CD4-positive, alpha-beta T cell (primary cell): ENCODE data around the gene PRKCH. TPM values are rescaled to one million over a fixed set of nuclear protein-coding genes. Genes with fewer than 3 reads are reported as not detected.

Experiments
- ATAC-seq: fragments of 200-7000 bp; cut with Tn5 transposase; one replicate; pipeline ENCODE4 v1.10.0; 2022; ENCODE audit warnings: mild to moderate bottlenecking; ENCODE audit not compliant: poor library complexity
- CTCF ChIA-PET: fragments of 350-600 bp; sonication (Branson Sonifier 250); formaldehyde crosslinking; loops from one replicate; lab custom pipeline; 2021; ENCODE audit warnings: antibody characterized with exemption, inconsistent platforms; lab: Charles Lee
- POLR2A ChIA-PET: fragments of 350-600 bp; sonication (Branson Sonifier 250); formaldehyde crosslinking; loops from one replicate; lab custom pipeline; 2021; ENCODE audit warnings: antibody characterized with exemption, inconsistent platforms; lab: Charles Lee
- DNase-seq, 14 experiments: peaks; one replicate each; pipeline ENCODE4 v3.0.0-alpha.2; 2013 to 2020; ENCODE audit warnings: mixed read lengths in 2 of 14
- H3K27ac ChIP-seq, 2 donors: one replicate each; pipeline versions ENCODE4 v1.5.1 to v1.7.0; 2013; ENCODE audit warnings: low read length in 2 of 2, low read depth in 1 of 2, mild to moderate bottlenecking in 1 of 2
- H3K27me3 ChIP-seq, 2 experiments: 1 replicate in 1 of 2; 2 replicates in 1 of 2; pipeline versions ENCODE4 v1.6.1 to v1.7.0; 2013; ENCODE audit warnings: low read length in 2 of 2, control low read depth in 1 of 2, mild to moderate bottlenecking in 1 of 2, moderate library complexity in 1 of 2; ENCODE audit not compliant: insufficient read depth in 2 of 2, control insufficient read depth in 1 of 2
- H3K36me3 ChIP-seq: one replicate; pipeline ENCODE4 v1.6.1; 2013; ENCODE audit warnings: low read length, control low read depth; ENCODE audit not compliant: insufficient read depth
- H3K4me1 ChIP-seq: one replicate; pipeline ENCODE4 v1.6.1; 2013; ENCODE audit warnings: low read length, control low read depth; ENCODE audit not compliant: insufficient read depth
- H3K4me3 ChIP-seq: one replicate; pipeline ENCODE4 v1.5.1; 2013; ENCODE audit warnings: mild to moderate bottlenecking, low read length, moderate library complexity
- H3K9me3 ChIP-seq, 2 experiments: 1 replicate in 1 of 2; 2 replicates in 1 of 2; pipeline versions ENCODE4 v1.6.1 to v1.7.0; 2013; ENCODE audit warnings: low read length in 2 of 2, mild to moderate bottlenecking in 2 of 2, control low read depth in 1 of 2, moderate library complexity in 1 of 2; ENCODE audit not compliant: control insufficient read depth in 1 of 2, insufficient read depth in 1 of 2
- H3K27ac Mint-ChIP-seq: one replicate; pipeline ENCODE4 v1.8.0; 2020; ENCODE audit warnings: mixed read lengths
- H3K27me3 Mint-ChIP-seq: one replicate; pipeline ENCODE4 v1.8.0; 2021; ENCODE audit warnings: mixed read lengths
- H3K36me3 Mint-ChIP-seq: one replicate; pipeline ENCODE4 v1.8.0; 2021; ENCODE audit warnings: low read depth, mixed read lengths
- H3K4me1 Mint-ChIP-seq: one replicate; pipeline ENCODE4 v1.8.0; 2021; ENCODE audit warnings: low read depth, mixed read lengths
- H3K4me3 Mint-ChIP-seq: one replicate; pipeline ENCODE4 v1.8.0; 2020; ENCODE audit warnings: mild to moderate bottlenecking, mixed read lengths
- H3K9me3 Mint-ChIP-seq: one replicate; pipeline ENCODE4 v1.8.0; 2020; ENCODE audit warnings: mixed read lengths
- intact Hi-C, 2 experiments: fragments of 100-400 bp; cut with DNase I in 1 of 2; cut with micrococcal nuclease in 1 of 2; formaldehyde crosslinking; loops; one replicate each; pipeline versions ENCODE4 v1.15.1 to v1.9.0; 2023 to 2025; cut with DNase I, micrococcal nuclease
- polyA plus RNA-seq, 2 donors: library from polyadenylated mRNA; unstranded; fragments of 120-200 nt; gene quantifications; one replicate each; pipeline ENCODE4 v1.2.1, GENCODE V29; 2013
- total RNA-seq, 174 experiments: library from RNA in 2 of 174; stranded (reverse) in 2 of 174; gene quantifications; one replicate each; pipeline ENCODE4 v1.2.3 and lab custom pipeline; 2021 to 2026
- TF ChIP-seq, protein P1 (sequence below): fragments of 200-600 bp; IDR thresholded peaks from one replicate; pipeline ENCODE4 v1.8.0; 2022; ENCODE audit warnings: antibody characterized with exemption, mild to moderate bottlenecking

PRKCH gene
- total RNA-seq (100 to 1,000 TPM; 378 to 385 TPM), total RNA-seq (lab: John Stamatoyannopoulos, UW) (98.3 to 864 (median 339) reads per million in 172 experiments)
- polyA plus RNA-seq (2013, experiment 1 of 2) = 182 TPM
- polyA plus RNA-seq (2013, experiment 2 of 2) = 190 TPM

DNA sequence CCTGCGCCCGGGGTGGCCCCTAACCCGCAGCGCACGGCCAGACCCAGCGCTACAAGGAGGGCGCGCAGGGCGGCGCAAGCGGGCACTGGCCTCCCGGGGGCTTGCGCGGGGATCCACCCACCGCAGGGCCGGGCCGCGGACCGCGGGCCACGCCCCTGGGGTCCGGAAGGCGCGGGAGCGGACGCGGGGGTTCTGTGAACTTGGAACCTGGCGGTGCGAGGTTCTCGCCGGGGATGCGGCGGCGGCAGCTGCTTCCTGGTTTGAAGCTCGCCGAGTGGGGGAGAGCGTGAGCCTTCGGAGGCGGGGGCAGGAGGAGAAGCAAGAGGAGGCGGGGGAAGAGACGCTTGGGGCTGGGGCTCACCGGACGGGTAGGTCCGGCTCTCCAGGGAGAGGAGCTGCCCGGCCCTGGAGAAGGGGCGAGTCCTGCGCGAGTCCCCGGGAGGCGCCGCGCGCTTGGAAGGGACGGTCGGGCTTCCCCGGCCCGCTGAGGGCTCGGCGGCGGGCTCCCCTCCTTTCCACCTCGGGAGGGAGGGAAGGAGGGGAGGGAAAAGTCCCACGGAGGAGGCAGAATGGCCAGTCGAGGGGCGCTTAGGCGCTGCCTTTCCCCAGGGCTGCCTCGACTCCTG is at the start of gene PRKCH:
Gene PRKCH (plus strand): TSS at position 195 of the 626 bp plus-strand sequence. CDS start 523 bp downstream, outside the sequence.
- H3K36me3 Mint-ChIP-seq = peaks cover 43% of the 10 kb centered on the region
- Histone ChIP-seq H3K27ac (peak within 1 kb of the TSS; percentile 66 to 87), H3K27me3 (no peaks in the 10 kb centered on the region)

DNA sequence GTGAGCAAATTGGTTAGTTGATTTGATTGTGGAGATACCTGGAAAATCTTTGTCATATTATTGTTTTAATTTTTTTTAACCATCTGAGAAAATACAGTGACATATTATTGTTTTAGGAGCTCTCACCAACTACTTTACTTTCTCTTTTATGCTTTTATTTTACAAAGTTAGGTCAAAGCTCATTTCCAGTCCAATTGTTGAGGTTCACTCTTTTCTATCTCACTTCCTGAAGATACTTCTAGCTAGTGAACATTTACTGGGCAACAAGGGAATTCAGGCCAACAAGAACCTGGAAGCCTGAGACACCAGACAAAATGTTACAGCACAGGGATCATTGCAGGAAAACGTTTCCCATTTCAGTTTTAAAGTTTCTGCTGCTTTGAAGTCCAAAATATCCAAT is 44.1 kb upstream of the PRKCH start:
- DNase-seq = no peak
- CTCF ChIA-PET = no interaction called here

More for the DNA sequence above, at the start of gene PRKCH:
- peaks cover 22% of the 10 kb centered on the region for H3K4me1 ChIP-seq
- H3K27me3 Mint-ChIP-seq = no peaks in the 10 kb centered on the region
- peaks cover 5% of the 10 kb centered on the region for H3K36me3 ChIP-seq
- peak within 1 kb of the TSS; percentile 95 for H3K4me3 ChIP-seq
- DNase-seq (peak; percentile 72 to 93 (median 84)), ATAC-seq (peak; percentile 73)
- H3K4me1 Mint-ChIP-seq = peaks cover 26% of the 10 kb centered on the region
- H3K4me3 Mint-ChIP-seq = peak within 1 kb of the TSS; percentile 96
- intact Hi-C loops = loop anchor here (2.0 to 5.0 kb wide), 6 partner anchors 15 to 133 kb away; no protein-coding TSS in a partner anchor
- CTCF ChIA-PET = interaction anchor here (0.6 to 3.6 kb wide), 21 partner anchors 9 to 408 kb away, joined by 3 to 29 read pairs (median 4); no protein-coding TSS in a partner anchor
- TF ChIP-seq, protein P1, sequence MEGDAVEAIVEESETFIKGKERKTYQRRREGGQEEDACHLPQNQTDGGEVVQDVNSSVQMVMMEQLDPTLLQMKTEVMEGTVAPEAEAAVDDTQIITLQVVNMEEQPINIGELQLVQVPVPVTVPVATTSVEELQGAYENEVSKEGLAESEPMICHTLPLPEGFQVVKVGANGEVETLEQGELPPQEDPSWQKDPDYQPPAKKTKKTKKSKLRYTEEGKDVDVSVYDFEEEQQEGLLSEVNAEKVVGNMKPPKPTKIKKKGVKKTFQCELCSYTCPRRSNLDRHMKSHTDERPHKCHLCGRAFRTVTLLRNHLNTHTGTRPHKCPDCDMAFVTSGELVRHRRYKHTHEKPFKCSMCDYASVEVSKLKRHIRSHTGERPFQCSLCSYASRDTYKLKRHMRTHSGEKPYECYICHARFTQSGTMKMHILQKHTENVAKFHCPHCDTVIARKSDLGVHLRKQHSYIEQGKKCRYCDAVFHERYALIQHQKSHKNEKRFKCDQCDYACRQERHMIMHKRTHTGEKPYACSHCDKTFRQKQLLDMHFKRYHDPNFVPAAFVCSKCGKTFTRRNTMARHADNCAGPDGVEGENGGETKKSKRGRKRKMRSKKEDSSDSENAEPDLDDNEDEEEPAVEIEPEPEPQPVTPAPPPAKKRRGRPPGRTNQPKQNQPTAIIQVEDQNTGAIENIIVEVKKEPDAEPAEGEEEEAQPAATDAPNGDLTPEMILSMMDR = peak; percentile 32
- H3K9me3 ChIP-seq = no peaks in the 10 kb centered on the region
- POLR2A ChIA-PET = interaction anchor here (0.6 to 6.9 kb wide), 23 partner anchors 13 to 250 kb away, joined by 3 to 185 read pairs (median 5); no protein-coding TSS in a partner anchor
- H3K9me3 Mint-ChIP-seq = peaks cover 4% of the 10 kb centered on the region
- no peak within 1 kb of the TSS for H3K27ac Mint-ChIP-seq

DNA sequence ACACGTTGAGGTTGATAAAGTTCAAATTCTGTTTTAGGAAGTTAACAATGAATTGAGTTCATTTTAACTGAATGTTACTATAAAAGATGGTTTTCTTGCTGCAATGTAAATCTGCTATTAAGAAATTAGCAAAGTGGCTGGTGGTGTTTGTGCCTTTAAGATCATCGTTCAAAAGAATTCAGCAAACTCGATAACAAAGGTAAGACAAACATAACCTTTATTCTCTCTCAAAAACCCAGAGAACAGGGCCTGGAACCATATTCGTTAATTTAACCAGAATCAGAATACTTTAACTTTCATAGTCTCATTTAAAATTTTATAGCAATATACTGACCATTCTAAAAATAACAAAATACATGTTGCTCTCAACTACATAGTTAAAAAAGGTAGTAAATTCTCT is 43.6 kb upstream of the PRKCH start:
- H3K36me3 ChIP-seq = no peaks in the 10 kb centered on the region
- H3K4me1 ChIP-seq = peaks cover 20% of the 10 kb centered on the region
- H3K4me1 Mint-ChIP-seq = peaks cover 18% of the 10 kb centered on the region
- H3K27me3 Mint-ChIP-seq = peaks cover 11% of the 10 kb centered on the region
- no peak overlapping the region for H3K4me3 Mint-ChIP-seq
- ChIA-PET POLR2A (no interaction called here), CTCF (no interaction called here)
- H3K27ac ChIP-seq = no peak overlapping the region
- peaks cover 0 to 4% of the 10 kb centered on the region in 2 experiments for H3K27me3 ChIP-seq
- DNase-seq = no peak
- H3K9me3 ChIP-seq = no peaks in the 10 kb centered on the region
- intact Hi-C loops = no loop called here
- no peak overlapping the region for H3K4me3 ChIP-seq
- ATAC-seq = no peak
- H3K27ac Mint-ChIP-seq = no peak overlapping the region
- peaks cover 6% of the 10 kb centered on the region for H3K36me3 Mint-ChIP-seq
- no peaks in the 10 kb centered on the region for H3K9me3 Mint-ChIP-seq
- TF ChIP-seq, protein P1 = no peak

More for the DNA sequence above, 44.1 kb upstream of the PRKCH start:
- Mint-ChIP-seq H3K36me3 (peaks cover 6% of the 10 kb centered on the region), H3K4me1 (peaks cover 18% of the 10 kb centered on the region), H3K27ac (no peak overlapping the region), H3K4me3 (no peak overlapping the region), H3K9me3 (no peaks in the 10 kb centered on the region), H3K27me3 (peaks cover 16% of the 10 kb centered on the region)
- Histone ChIP-seq H3K4me3 (no peak overlapping the region), H3K9me3 (no peaks in the 10 kb centered on the region), H3K27ac (no peak overlapping the region), H3K4me1 (peaks cover 20% of the 10 kb centered on the region), H3K27me3 (peaks cover 0 to 4% of the 10 kb centered on the region in 2 experiments), H3K36me3 (no peaks in the 10 kb centered on the region)
- no peak for ATAC-seq
- TF ChIP-seq, protein P1 = no peak
- POLR2A ChIA-PET = no interaction called here
- intact Hi-C loops = no loop called here
